ENCODE measurements around the gene TRIM63.

TRIM63 gene

GRCh38 chr1:26031611-26032220 is 35.7 kb downstream of the TRIM63 start:
- DNase-seq = no peak

DNA sequence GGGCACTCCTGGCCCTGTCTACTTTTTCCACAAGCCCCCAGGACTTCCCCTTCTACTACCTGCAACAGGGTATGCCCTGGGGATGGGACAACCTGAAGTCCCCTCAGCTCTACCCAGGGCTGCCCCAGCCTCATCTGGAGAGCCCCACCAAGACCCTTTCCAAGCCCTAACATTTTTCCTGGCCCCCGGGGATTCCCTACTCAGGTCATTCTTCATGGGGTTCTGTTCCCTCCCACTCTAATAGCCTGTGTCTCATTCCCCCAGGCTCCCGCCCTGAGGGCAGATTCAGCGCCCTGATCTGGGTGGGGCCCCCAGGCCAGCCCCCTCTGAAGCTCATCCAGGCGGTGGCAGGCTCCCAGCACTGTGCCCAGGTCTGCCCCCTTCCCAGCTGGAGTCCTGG is 36.2 kb downstream of the TRIM63 start:
- no peak for DNase-seq

DNA sequence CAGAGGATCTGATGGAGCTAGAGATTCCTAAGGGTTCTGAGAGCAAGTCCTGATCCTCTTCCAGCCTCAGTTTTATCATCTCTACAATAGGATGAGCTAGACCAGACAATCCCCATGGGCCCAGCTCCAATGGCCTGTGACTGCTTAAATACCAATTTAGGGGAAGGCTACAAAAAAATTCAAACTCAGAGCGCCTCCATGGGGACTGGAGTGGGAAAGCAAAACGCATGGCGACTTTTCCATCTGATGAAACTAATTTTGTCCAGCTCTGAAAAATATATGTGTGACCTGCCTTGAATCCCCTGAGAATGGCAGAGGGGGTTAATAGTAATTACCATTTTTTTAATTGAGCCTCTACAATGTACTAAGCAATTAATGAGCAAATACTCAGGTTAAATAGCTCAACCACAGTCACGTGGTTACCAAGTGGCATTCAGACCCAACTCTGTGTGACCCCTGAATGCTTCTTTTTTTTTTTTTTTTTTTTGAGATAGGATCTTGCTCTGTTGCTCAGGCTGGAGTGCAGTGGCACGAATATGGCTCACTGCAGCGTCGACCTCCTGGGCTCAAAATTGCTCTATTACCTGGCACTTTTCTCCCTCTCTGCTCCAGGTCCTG is 37.5 kb downstream of the TRIM63 start:
- no peak for DNase-seq

- no peak for DNase-seq
These were observed 38.2 kb downstream of the TRIM63 start for GRCh38 chr1:26029054-26029863.

- DNase-seq = no peak
These were observed 38.9 kb downstream of the TRIM63 start for GRCh38 chr1:26028490-26028980.

DNA sequence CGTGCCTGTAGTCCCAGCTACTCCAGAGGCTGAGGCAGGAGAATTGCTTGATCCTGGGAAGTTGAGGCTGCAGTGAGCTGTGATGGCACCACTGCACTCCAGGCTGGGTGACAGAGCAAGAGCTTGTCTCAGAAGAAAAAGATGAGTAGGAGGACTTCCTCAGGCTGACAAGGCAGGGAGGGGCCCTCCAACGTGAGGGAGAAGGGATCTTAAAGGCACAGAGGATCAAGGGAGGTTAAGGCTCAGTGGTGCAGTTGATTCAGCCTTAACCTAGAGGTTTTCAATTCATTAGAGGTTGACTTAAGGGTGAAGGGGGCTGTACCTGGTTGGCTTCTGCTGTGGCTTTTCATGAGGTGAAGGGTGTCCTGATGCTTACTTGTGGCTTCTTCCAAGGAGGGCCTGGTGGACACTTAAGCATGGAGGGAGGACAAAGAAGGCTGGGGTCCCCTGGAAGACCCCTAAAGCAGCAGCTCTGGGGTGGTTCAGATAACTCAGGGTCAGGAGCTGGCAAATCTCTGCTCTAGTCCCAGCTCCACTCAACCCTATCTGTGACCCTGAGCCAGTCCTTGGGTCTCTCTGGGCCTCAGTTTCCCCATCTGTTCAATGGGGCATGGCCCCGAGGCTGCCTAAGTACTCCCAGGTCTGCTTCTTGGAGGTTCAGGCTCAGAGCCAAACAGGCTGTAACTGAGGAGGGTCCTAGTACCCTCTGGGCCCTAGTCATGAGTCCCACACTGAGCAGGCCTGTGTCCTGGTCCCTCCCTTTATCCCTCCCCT is 39.5 kb downstream of the TRIM63 start:
- no peak for DNase-seq

DNA sequence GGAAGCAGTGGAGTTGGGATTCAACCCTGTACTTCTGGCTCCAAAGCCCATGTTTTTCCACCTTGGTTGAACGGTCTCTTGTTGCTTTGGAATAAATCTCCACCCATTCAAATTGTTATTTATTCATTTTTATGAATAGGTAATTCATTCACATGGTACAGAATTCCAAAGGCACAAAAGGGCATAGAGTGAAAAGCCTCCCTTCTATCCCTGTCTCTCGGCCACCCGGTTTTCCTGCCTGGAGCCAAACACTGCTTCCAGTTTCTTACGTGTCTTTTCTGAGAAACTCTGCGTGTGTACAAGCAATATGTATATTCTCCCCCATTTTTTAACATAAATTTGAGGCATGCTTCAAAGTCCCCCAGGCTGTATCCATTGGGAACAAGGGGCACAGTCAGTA is 41.9 kb downstream of the TRIM63 start:
- no peak for DNase-seq

DNA sequence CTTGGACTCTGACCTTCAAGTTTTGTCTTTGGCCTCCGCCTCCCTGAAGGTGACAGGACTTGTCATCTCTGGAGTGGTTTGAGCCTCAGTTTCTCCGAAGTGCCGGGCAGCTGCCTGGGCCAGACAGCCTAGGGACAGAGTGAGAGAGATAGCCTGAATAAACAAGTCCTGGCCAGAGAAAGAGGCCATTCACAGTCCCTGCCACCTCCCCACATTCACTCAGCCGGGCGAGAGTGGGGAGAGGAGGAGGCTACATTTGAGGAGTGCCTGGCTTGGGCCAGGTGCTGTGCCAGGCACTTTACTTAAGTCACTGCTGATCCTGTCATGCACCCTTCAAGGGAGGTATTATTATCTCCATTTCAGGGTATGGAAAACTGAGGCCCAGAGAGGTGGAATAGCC is 42.4 kb downstream of the TRIM63 start:
- no peak for DNase-seq

GRCh38 chr1:26023826-26024225 is 43.6 kb downstream of the TRIM63 start:
- no peak for DNase-seq

DNA sequence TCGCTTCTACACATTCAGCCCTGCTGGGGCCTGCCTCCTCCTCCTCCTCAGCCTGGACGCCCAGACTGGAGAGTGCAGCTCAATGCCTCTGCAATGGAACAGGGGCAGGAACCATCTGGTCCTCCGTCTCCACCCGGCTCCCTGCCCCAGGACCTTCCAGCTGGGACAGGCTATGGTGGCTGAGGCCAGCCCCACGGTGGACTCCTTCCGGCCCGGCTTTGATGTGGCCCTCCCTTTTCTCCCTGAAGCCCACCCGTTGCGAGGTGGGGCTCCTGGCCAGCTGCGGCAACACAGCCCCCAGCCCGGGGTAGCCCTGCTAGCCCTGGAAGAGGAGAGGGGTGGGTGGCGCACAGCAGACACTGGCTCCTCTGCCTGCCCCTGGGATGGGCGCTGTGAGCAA is 44.4 kb downstream of the TRIM63 start:
- no peak for DNase-seq

DNA sequence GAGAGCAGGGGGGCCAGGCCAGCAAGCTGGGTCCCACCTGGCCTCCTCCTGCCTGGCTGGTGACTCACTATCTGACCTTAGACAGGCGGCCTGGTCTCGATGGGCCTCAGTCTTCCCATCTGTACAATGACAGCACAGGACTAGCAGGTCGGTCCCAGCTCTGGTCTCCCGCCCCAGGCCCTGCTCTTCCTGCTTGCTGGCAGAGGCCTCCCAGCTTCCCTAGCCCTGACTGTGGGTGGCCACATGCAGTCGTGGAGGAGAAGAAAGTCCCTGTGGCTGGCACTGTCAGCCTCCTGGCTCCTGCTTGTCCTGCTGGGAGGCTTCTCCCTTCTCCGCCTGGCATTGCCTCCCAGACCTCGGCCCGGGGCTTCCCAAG is 45.0 kb downstream of the TRIM63 start:
- no peak for DNase-seq

GRCh38 chr1:26021647-26022403 is 45.6 kb downstream of the TRIM63 start, which contains the start of gene EXTL1:
Gene EXTL1, plus strand, starts transcription at chr1:26021775. Its CDS starts 872 bp downstream, at chr1:26022647.
- DNase-seq = no peak

- no peak for DNase-seq
These were observed 46.3 kb downstream of the TRIM63 start for GRCh38 chr1:26020941-26021646.

- no peak for DNase-seq
These were observed 47.1 kb downstream of the TRIM63 start for GRCh38 chr1:26020330-26020768.

DNA sequence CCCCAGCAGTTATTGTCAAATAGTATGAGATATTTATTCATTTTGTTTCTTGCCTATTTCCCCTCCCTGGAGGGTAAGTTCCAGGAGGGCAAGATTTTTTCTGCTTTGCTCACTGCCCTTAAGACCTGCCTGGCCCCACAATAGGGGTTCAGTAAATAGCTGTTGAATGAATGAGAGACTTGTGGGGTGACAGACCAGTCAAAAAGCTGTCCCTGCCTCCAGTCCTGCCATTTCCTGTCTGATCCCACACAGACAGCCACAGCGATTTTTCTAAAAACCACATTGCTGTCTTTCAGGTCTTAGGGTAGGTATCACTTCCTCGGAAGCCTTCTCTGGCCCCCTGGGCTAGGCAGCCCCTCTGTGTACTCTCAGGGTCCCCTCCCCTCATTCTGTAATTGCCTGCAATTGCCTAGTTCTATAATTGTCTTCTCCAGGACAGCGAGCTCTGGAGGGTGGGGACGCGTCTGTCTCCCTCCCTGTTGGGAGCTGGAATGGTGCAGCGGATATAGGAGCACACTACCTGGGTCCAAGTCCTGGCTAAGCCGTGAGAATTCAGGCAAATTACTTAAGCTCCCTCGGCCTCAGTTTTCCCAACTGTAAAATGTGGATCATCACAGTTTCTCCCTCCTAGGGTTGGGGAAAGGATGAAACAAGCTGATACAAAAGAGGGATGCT is 47.7 kb downstream of the TRIM63 start:
- DNase-seq = no peak

- no peak for DNase-seq
These were observed 49.8 kb downstream of the TRIM63 start for GRCh38 chr1:26017606-26018005.

- no peak for DNase-seq
These were observed 50.4 kb downstream of the TRIM63 start for GRCh38 chr1:26016953-26017545.

DNA sequence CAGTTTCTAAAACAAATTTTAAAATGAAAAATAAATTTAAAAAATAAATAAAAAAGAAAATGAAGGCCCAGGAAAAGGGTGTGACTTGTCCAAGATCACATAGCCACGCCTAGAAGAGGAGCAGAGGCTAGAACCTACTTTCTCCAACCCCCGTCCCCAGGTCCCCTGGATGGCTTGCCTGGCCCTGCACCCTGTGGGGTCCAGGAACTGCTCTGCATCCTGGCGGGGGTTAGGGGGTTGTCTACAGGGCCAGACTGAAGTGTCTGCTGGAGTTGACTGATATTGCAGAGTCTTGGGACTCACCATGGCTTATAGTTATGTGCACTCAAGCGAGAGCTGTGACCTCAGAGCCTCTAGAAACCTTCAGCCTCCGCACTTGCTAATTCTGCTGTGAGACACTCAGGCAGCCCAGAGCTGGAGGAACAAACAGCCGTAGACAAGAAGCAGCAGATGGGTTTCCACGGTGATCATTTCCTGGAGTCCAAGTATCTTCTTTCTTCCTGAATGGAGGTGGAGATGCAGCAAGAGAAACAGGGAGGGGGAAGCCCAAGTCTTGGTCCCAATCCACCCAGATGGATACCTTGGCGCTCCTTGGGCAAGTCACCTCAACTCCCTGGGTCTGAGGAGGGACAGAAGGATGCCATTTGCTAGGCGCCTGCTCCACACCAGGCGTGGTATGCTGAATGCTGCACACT is 51.0 kb downstream of the TRIM63 start:
- no peak for DNase-seq

DNA sequence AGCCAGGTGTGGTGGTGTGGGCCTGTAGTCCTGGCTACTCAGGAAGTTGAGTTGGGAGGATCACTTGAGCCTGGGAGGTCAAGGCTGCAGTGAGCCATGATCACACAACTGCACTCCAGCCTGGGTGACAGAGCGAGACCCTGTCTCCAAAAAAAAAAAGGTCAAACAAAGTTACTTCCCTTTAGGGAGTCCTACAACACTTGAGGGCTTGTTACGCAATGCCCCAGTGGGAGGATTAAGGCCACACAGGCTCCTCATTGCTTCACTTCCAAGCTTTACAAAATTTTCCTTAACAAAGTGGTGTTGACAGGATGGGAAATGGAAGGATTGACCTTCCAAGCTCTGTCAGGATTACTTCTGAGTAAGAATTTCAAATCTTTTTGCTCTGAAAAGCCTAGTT is 52.1 kb downstream of the TRIM63 start:
- DNase-seq = no peak

DNA sequence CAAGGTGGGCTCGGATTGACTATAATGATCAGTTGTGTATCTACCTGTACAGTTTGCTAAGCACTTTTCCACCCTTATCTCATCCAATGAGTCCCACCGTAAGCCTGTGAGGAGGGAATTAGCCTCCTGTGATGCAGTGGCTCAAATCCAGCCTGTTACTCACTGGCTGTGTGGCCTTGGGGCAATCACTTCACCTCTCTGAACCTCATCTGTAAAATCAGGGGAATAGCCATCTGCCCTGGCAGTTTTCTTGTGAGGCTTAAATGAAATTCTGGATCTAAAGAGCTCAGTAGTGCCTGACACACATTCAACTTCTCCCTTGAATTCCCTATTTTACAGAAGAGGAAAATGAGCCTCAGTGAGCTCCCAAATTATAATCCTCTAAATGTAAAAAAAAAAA is 53.3 kb downstream of the TRIM63 start:
- DNase-seq = no peak
